HG03558 (cell line): ENCODE data around the gene TFDP1.
A peak's percentile ranks its signal among the peaks of the same experiment; 100 is the strongest.

ENCODE experiments used
- ATAC-seq: cut with Tn5 transposase; IDR thresholded peaks from one replicate; pipeline ENCODE4 v1.9.1; 2021; ENCODE audit warnings: moderate number of reproducible peaks; ENCODE audit not compliant: unreplicated experiment; ENCODE audit errors: extremely low read depth

TFDP1 gene

DNA sequence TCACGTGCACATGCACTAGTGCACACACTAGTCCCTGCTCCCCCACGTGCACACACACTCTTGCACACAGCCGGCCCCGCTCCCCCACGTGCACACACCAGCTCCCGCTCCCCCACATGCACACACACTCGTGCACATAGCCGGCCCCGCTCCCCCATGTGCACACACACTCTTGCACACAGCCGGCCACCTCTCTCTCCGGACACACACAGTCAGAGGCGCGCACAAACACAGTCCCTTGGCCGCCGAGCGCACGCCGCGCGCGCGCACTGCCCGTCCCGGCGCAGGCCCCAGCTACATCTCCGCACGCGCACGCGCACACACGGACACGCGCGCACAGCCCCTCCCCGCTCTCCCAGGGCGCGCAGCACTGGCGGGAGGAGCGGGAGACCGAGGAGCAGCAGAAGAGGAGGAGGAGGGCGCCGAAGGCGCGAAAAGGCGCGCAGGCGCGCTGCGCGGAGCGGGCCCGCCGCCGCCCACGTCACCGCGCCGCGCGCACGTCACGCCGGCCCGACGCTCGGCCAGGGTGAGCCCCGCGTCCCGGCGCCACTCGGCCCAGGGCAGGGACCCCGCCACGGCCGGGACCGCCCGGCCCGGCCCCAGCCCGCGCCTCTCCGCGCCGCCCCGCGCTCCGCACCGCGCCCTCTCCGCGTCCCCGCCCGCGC lies at the start of gene TFDP1:
Gene TFDP1 (plus strand): TSS at position 549 of the 665 bp plus-strand sequence. CDS start 1,085 bp downstream, outside the sequence.
- peak; percentile 76 for ATAC-seq

- no peak for ATAC-seq
Measured at GRCh38 chr13:113535381-113535781, 49.2 kb upstream of the TFDP1 start.

- no peak for ATAC-seq
Measured at GRCh38 chr13:113536461-113537110, 48.0 kb upstream of the TFDP1 start.

GRCh38 chr13:113537205-113537604 lies 47.3 kb upstream of the TFDP1 start:
- no peak for ATAC-seq

GRCh38 chr13:113537909-113538688 lies 46.5 kb upstream of the TFDP1 start:
- ATAC-seq, result no peak

- no peak for ATAC-seq
Measured at GRCh38 chr13:113538689-113539058, 45.9 kb upstream of the TFDP1 start.

GRCh38 chr13:113539176-113539575 lies 45.4 kb upstream of the TFDP1 start:
- ATAC-seq, result no peak

- ATAC-seq, result no peak
Measured at GRCh38 chr13:113539822-113540221, 44.7 kb upstream of the TFDP1 start.

DNA sequence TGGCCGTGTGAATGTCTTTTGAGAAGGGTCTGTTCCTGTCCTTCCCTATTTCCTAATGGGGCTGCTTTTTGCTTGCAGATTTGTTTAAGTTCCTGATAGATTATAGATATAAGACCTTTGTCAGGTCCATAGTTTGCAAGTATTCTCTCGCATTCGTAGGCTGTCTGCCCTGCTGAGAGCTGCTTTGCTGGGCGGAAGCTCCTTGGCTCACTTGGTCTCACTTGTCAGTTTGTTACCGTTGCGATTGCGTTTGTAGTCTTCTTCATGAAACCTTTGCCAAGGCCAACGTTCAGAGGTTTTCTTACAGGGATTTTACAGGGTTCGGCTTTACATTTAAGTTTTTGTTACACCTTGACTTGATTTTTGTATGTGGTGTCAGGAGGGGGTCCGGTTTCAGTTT lies 44.0 kb upstream of the TFDP1 start:
- ATAC-seq, result no peak

DNA sequence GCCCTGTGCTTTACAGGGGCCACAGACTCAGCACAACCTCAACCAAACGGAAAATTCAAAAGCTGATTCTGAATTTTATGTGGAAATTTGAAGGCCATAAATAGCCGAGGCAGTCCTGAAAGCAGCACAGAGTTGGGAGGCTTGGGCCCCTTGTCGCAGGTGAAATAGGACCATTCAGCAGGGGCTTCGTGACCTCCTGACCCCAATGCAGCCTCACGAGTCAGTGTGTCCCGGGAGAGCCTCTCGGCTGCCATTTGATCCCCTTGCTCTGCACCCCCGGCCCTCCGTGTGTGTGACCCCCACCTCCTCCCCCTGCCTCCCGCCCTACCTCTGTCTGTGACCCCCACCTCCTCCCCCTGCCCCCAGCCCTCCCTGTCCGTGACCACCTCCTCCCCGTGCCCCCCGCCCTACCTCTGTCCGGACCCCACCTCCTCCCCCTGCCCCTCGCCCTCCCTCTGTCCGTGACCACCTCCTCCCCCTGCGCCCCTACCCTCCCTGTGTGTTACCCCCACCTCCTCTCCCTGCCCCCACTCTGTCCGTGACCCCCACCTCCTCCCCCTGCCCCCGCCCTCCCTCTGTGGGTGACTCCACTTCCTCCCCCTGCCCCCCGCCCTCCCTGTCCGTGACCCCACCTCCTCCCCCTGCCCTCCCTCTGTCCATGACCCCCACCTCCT lies 41.7 kb upstream of the TFDP1 start:
- no peak for ATAC-seq

- ATAC-seq, result no peak
Measured at GRCh38 chr13:113544071-113544891, 40.3 kb upstream of the TFDP1 start.

GRCh38 chr13:113544896-113545295 lies 39.7 kb upstream of the TFDP1 start:
- no peak for ATAC-seq

DNA sequence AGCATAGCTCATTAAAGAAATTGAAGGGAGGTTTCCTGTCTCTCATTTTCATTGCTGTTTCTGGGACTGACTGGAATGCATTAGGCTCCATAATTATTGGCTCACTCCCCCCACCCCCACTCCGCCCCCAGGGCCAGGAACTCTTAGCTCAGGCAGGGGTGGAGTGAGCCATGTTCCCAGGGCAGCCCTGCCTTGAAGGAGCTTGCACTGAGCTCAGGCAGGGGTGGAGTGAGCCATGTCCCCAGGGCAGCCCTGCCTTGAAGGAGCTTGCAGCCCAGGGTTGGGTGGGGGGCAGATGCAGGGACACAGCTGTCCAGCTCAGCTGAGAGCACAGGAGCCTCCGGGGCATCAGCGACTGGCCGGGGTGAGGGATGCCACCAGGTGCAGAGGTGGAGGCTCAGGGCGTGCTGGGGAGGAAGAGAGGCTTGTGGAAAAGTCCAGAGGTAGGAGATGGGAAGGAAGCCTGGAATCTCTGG lies 39.1 kb upstream of the TFDP1 start:
- ATAC-seq, result no peak

GRCh38 chr13:113545931-113546516 lies 38.5 kb upstream of the TFDP1 start:
- ATAC-seq, result no peak

GRCh38 chr13:113546571-113547237 lies 37.8 kb upstream of the TFDP1 start:
- no peak for ATAC-seq

DNA sequence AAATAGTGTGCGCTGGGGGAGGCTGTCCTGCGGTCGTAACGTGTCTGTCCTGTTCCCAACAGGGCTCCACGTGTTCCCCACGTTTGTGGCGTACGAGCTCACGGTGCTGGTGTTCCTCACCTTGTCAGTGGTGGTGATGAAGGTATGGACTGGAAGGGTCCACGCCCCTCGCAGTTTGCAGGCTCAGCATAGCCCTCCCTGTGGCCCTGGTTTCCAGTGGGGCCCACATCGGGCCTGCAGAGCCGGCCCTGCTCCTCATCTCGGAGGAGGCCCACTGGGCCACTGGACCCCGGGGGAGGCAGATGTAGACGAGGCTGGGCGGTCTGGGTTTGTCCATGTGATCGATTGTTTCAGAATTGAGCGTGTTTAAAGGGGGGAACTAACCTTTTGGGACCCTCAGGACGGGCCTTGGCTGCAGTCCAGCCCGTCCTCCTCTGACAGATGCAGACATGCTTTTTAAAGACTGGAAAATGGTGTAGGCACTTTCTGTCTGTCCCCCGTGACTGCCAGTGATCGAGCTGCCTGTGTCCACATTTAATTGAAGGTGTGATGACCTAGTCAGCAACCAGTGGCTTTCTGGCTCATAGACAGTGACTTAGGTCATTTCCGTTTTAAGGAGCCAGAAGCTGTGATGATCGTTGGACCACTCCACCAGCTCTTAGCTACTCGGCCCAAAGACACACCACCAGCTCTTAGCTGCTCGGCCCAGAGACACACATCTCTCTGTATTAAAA lies 37.1 kb upstream of the TFDP1 start:
- ATAC-seq, result no peak

DNA sequence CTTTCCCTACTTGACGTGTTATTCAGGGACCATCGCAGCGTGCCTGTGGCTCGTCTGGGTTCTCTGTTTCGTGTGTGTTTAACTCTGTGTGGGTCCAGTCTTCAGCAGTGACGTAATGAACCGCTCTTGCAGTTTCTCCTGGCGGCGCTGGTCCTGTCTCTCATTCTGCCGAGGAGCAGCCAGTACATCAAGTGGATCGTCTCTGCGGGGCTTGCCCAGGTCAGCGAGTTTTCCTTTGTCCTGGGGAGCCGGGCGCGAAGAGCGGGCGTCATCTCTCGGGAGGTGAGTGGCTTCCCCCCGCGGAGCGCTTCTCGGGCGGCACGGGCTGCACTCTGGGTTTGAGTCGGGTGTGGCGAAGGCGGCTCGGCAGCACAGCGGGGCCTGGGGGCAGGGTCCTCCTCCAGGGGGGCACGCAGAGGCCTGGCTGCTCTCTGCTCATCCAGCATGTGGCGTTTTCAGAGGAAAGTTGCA lies 36.3 kb upstream of the TFDP1 start:
- no peak for ATAC-seq
